Activated CD4-positive, CD25-positive, alpha-beta regulatory T cell (primary cell): ENCODE measurements around the gene RPUSD1.

Experiments used
- DNase-seq, 4 experiments: peaks; one replicate each; lab custom pipeline; 2025; lab: John Stamatoyannopoulos, UW

Gene RPUSD1

GRCh38 chr16:818592-818991, 30.4 kb upstream of the RPUSD1 start:
- no peak for DNase-seq

- no peak for DNase-seq
These were observed 30.0 kb upstream of the RPUSD1 start for GRCh38 chr16:818132-818531.

GRCh38 chr16:817001-817906, 29.1 kb upstream of the RPUSD1 start:
- no peak for DNase-seq

- DNase-seq = no peak
These were observed 27.7 kb upstream of the RPUSD1 start for GRCh38 chr16:815861-816260.

GRCh38 chr16:814974-815373, 26.8 kb upstream of the RPUSD1 start:
- no peak for DNase-seq

- DNase-seq = no peak
These were observed 25.8 kb upstream of the RPUSD1 start for GRCh38 chr16:813916-814412.

- DNase-seq = peak in 2 of 4 experiments; percentile 20 to 29
These were observed 25.2 kb upstream of the RPUSD1 start for GRCh38 chr16:813204-813915.

- no peak for DNase-seq
These were observed 19.9 kb upstream of the RPUSD1 start for GRCh38 chr16:808085-808386.

GRCh38 chr16:807347-808084, 19.3 kb upstream of the RPUSD1 start:
- peak; percentile 63 to 68 (median 65) for DNase-seq

GRCh38 chr16:805474-805873, 17.3 kb upstream of the RPUSD1 start:
- DNase-seq = no peak

- no peak for DNase-seq
These were observed 16.2 kb upstream of the RPUSD1 start for GRCh38 chr16:804193-805048.

GRCh38 chr16:803754-804080, 15.5 kb upstream of the RPUSD1 start:
- no peak for DNase-seq

- no peak for DNase-seq
These were observed 15.0 kb upstream of the RPUSD1 start for GRCh38 chr16:802914-803753.

- no peak for DNase-seq
These were observed 14.3 kb upstream of the RPUSD1 start for GRCh38 chr16:802461-802860.

GRCh38 chr16:801584-802363, 13.6 kb upstream of the RPUSD1 start:
- no peak for DNase-seq

GRCh38 chr16:800834-801511, 12.8 kb upstream of the RPUSD1 start:
- no peak for DNase-seq

GRCh38 chr16:799948-800833, 12.0 kb upstream of the RPUSD1 start, which contains the start of gene GNG13:
TSS of gene GNG13 (minus strand) at chr16:800734. CDS start at chr16:799077, 1,657 bp downstream.
- no peak for DNase-seq
